ENCODE data around the gene KIAA1328. TPM values are rescaled to one million over a fixed set of nuclear protein-coding genes. Genes with fewer than 3 reads are reported as not detected.

Gene KIAA1328
- total and polyA plus RNA-seq, 9 of the 15 experiments (the other 6 are each of a cell fraction or from before 2014, with no cell fraction given) = 4.0 to 8.6 (median 7.4) TPM

DNA sequence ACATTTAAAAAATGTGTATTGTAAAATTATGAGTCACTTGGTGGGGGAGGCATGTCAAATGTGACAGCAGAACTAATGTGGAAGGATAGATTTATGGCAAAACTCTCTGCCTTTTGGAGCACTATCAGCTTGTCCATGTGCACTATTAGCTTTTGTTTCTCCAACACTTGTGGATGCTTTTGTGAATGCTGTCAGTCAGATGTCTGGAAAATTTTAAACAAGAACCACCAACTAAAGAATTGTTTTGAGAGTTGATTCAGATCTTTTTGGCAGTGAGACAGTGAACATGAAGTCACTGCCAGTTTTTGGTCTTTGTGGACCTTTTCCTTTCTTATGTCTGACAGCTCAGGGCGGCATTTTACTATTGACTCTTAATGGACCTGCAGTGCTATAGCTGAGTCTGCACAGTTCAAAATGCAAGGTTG lies 72.4 kb downstream of the KIAA1328 start:
- 42% methylated on average over 1 of the region's 1 CpG for WGBS (ENCODE audit: insufficient coverage, low coverage, missing lambda C conversion rate)
- Histone ChIP-seq H2AFZ (ENCODE audit: low read depth, low read length) (no peak overlapping the region), H3K36me3 (ENCODE audit: control insufficient read depth, insufficient read depth, low read length) (no peaks in the 10 kb centered on the region), H3K4me3 (no peak overlapping the region), H3K79me2 (ENCODE audit: control insufficient read depth, insufficient read depth, low read length) (no peaks in the 10 kb centered on the region), H3K4me2 (ENCODE audit: insufficient read depth, low read length) (no peak overlapping the region), H3K4me1 (replicated peaks in 1 of 2; ENCODE audit: control insufficient read depth in 2 of 2, insufficient read depth in 2 of 2, low read length in 2 of 2) (peaks cover 4 to 16% of the 10 kb centered on the region in 2 experiments; a peak in 3 of 5 replicates), H3K9me3 (replicated peaks; ENCODE audit: control insufficient read depth, insufficient read depth, low read depth, low read length) (peaks cover 6% of the 10 kb centered on the region; the same call in 1 of the 2 replicates), H3K9me1 (ENCODE audit: control insufficient read depth, insufficient read depth, low read length) (no peaks in the 10 kb centered on the region), H3K27ac (ENCODE audit: extremely low read depth, low read depth, low read length) (peak overlapping the region; percentile 17; the same call in 1 of the 3 replicates), H3K9ac (ENCODE audit: insufficient read depth in 1 of 2, low read depth in 2 of 2, low read length in 2 of 2) (no peak overlapping the region), H3K27me3 (ENCODE audit: control insufficient read depth in 2 of 2, insufficient read depth in 2 of 2, low read length in 2 of 2) (no peaks in the 10 kb centered on the region), H4K20me1 (replicated peaks; ENCODE audit: control insufficient read depth, insufficient read depth, low read length) (no peaks in the 10 kb centered on the region)
- peak in 3 of 4 experiments; percentile 10 to 49 (median 37) for DNase-seq (ENCODE audit: extremely low read depth in 1 of 4, low spot score in 3 of 4)
- CTCF ChIA-PET (ENCODE audit: low intra/inter-chr PET ratio) = interaction anchor here (0.6 kb wide), 1 partner anchor 930 kb away, joined by 3 read pairs; no protein-coding TSS in a partner anchor
- intact Hi-C loops (cut with micrococcal nuclease) = no loop called here
- POLR2A ChIA-PET = interaction anchor here (0.6 to 1.6 kb wide), 2 partner anchors 72 to 1017 kb away, joined by 3 to 6 read pairs; partner anchors contain the start of genes KIAA1328 and TPGS2
- FAIRE-seq = peak; percentile 83
- in situ Hi-C loops (cut with MboI) = no loop called here
- ATAC-seq = peak; percentile 82
- no TSS peak for BruUV-seq (replicated peaks)
- TF ChIP-seq SP1 (CRISPR knock-in tag; IDR thresholded peaks at IDR 0.05) (no peak), TRIM24 (IDR thresholded peaks at IDR 0.05) (peak in 1 of 2 experiments; percentile 48; a peak in 1 of 4 replicates), ZNF436 (CRISPR knock-in tag; IDR thresholded peaks at IDR 0.05) (no peak), HDAC1 (IDR thresholded peaks at IDR 0.05) (peak in 1 of 2 experiments; percentile 45; a peak in 1 of 4 replicates), SMARCC2 (IDR thresholded peaks at IDR 0.05; ENCODE audit: low read depth) (peak; percentile 77), SMARCE1 (IDR thresholded peaks at IDR 0.05) (peak; percentile 90), XRCC3 (IDR thresholded peaks at IDR 0.05) (no peak), TEAD4 (IDR thresholded peaks at IDR 0.05; ENCODE audit: low read length) (peak; percentile 33; the same call in 1 of the 2 replicates), TEAD4 (CRISPR knock-in tag; IDR thresholded peaks at IDR 0.05; ENCODE audit: borderline replicate concordance) (no peak), DPF2 (IDR thresholded peaks at IDR 0.05) (peak; percentile 83), ZNF184 (CRISPR knock-in tag; IDR thresholded peaks at IDR 0.05) (no peak), STAT5A (IDR thresholded peaks at IDR 0.05; ENCODE audit: borderline replicate concordance, low read length) (no peak), RCOR1 (IDR thresholded peaks at IDR 0.05; ENCODE audit: borderline replicate concordance in 1 of 2, low read depth in 2 of 2, low read length in 2 of 2) (0 out of 4 replicates have a peak, but pooled peaks of 1 of the 2 experiments have one; percentile 13), NR2F6 (CRISPR knock-in tag; IDR thresholded peaks at IDR 0.05) (no peak), KDM1A (IDR thresholded peaks at IDR 0.05) (peak; percentile 35 to 76; a peak in 2 of 4 replicates), HNRNPH1 (optimal IDR thresholded peaks at IDR 0.05; ENCODE audit: low read depth, low read length) (no peak), JUN (IDR thresholded peaks at IDR 0.05; ENCODE audit: borderline replicate concordance, low read depth, low read length) (peak; percentile 45; the same call in 1 of the 2 replicates), JUN (CRISPR knock-in tag; IDR thresholded peaks at IDR 0.05; ENCODE audit: borderline replicate concordance) (no peak), ARID1B (IDR thresholded peaks at IDR 0.05) (peak; percentile 92)
- TF ChIP-seq, protein P1, sequence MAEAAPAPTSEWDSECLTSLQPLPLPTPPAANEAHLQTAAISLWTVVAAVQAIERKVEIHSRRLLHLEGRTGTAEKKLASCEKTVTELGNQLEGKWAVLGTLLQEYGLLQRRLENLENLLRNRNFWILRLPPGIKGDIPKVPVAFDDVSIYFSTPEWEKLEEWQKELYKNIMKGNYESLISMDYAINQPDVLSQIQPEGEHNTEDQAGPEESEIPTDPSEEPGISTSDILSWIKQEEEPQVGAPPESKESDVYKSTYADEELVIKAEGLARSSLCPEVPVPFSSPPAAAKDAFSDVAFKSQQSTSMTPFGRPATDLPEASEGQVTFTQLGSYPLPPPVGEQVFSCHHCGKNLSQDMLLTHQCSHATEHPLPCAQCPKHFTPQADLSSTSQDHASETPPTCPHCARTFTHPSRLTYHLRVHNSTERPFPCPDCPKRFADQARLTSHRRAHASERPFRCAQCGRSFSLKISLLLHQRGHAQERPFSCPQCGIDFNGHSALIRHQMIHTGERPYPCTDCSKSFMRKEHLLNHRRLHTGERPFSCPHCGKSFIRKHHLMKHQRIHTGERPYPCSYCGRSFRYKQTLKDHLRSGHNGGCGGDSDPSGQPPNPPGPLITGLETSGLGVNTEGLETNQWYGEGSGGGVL (CRISPR knock-in tag; IDR thresholded peaks at IDR 0.05) = no peak
- TF ChIP-seq, protein P2, sequence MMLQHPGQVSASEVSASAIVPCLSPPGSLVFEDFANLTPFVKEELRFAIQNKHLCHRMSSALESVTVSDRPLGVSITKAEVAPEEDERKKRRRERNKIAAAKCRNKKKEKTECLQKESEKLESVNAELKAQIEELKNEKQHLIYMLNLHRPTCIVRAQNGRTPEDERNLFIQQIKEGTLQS (IDR thresholded peaks at IDR 0.05) = peak; percentile 89
- TF ChIP-seq, protein P2 (CRISPR knock-in tag; conservative IDR thresholded peaks at IDR 0.05) = no peak
- TF ChIP-seq, protein P3, sequence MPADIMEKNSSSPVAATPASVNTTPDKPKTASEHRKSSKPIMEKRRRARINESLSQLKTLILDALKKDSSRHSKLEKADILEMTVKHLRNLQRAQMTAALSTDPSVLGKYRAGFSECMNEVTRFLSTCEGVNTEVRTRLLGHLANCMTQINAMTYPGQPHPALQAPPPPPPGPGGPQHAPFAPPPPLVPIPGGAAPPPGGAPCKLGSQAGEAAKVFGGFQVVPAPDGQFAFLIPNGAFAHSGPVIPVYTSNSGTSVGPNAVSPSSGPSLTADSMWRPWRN (IDR thresholded peaks at IDR 0.05; ENCODE audit: low read depth) = peak; percentile 32; the same call in 1 of the 2 replicates

Measured in K562 (cell line).